Measurements from ENCODE around the gene PTPRR.

- TF ChIP-seq, protein P1, sequence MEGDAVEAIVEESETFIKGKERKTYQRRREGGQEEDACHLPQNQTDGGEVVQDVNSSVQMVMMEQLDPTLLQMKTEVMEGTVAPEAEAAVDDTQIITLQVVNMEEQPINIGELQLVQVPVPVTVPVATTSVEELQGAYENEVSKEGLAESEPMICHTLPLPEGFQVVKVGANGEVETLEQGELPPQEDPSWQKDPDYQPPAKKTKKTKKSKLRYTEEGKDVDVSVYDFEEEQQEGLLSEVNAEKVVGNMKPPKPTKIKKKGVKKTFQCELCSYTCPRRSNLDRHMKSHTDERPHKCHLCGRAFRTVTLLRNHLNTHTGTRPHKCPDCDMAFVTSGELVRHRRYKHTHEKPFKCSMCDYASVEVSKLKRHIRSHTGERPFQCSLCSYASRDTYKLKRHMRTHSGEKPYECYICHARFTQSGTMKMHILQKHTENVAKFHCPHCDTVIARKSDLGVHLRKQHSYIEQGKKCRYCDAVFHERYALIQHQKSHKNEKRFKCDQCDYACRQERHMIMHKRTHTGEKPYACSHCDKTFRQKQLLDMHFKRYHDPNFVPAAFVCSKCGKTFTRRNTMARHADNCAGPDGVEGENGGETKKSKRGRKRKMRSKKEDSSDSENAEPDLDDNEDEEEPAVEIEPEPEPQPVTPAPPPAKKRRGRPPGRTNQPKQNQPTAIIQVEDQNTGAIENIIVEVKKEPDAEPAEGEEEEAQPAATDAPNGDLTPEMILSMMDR (IDR thresholded peaks at IDR 0.05; ENCODE audit: extremely low read depth in 1 of 2, insufficient read depth in 1 of 2, low read depth in 1 of 2, low read length in 2 of 2): no peak
- TF ChIP-seq POLR2AphosphoS5 (IDR thresholded peaks at IDR 0.05; ENCODE audit: insufficient read depth, low read depth, low read length) (no peak), POLR2A (IDR thresholded peaks at IDR 0.05; ENCODE audit: low read depth, low read length) (no peak), EZH2 (IDR thresholded peaks at IDR 0.05; ENCODE audit: borderline replicate concordance, low read depth, low read length, severe bottlenecking) (no peak), MAX (IDR thresholded peaks at IDR 0.05; ENCODE audit: insufficient read depth, insufficient read length) (no peak), MYC (IDR thresholded peaks at IDR 0.05; ENCODE audit: low read depth, low read length) (no peak), GATA2 (IDR thresholded peaks at IDR 0.05; ENCODE audit: insufficient read depth, insufficient read length, low read depth, low read length) (no peak), JUN (IDR thresholded peaks at IDR 0.05; ENCODE audit: borderline replicate concordance, insufficient read depth, insufficient read length, low read depth) (no peak), FOS (IDR thresholded peaks at IDR 0.05; ENCODE audit: borderline replicate concordance, insufficient read depth, low read length) (no peak)
Observed at GRCh38 chr12:70815971-70816391, 104.6 kb downstream of the PTPRR start.
